Measurements from ENCODE around the gene HOMER3. TPM values are rescaled to one million over a fixed set of nuclear protein-coding genes. Genes with fewer than 3 reads are reported as not detected.
"Not testable (repeated sequence)": the region's sequence is repeated elsewhere in the genome, so short reads cannot be mapped to it uniquely, and the experiment has no call there.

Gene HOMER3
- total RNA-seq, 3 donors from 2014 or later, result 0.53 to 1.1 (median 0.79) TPM

DNA sequence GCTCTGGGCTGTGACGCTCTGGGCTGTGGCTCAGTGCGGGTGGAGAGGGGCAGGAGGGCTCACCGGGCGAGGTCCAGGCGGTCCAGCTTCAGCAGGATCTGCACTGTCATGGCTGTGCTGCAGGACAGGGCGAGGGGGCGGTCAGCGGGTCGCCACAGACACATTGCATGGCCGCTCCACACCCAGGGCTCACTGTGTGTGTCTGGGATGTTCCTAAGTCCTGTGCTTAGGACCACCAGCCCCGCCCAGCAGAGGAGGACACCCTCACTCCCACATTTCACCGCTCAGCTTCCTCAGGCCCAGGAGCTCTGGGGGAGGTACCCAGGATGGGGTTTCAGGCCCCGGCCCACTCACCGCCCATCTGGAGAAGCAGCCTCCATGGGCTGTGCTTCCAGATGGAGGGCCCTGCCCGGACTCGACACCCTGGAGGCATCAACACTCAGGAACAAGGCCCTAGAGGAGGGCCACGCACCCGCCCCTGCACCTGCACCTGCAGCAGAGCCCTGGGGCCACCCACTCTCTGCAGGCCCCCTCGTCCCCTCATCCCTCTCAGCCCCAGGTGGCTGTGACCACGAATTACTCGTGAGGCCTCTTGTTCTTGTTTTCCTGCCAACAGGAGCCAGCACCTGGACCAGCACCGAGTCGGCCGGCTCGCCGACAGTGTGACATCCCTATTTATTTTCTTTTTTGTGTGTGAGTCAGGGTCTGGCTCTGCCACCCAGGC is 35.3 kb downstream of the HOMER3 start:
- no peaks in the 10 kb centered on the region for H3K27me3 Mint-ChIP-seq (ENCODE audit: low read depth)
- no peak overlapping the region for H3K4me3 Mint-ChIP-seq
- DNase-seq (no peak), ATAC-seq (no peak)
- H3K36me3 Mint-ChIP-seq (ENCODE audit: insufficient read depth), result peaks cover 18% of the 10 kb centered on the region
- no peaks in the 10 kb centered on the region for H3K4me1 Mint-ChIP-seq (ENCODE audit: low read depth)
- no peaks in the 10 kb centered on the region for H3K9me3 Mint-ChIP-seq

DNA sequence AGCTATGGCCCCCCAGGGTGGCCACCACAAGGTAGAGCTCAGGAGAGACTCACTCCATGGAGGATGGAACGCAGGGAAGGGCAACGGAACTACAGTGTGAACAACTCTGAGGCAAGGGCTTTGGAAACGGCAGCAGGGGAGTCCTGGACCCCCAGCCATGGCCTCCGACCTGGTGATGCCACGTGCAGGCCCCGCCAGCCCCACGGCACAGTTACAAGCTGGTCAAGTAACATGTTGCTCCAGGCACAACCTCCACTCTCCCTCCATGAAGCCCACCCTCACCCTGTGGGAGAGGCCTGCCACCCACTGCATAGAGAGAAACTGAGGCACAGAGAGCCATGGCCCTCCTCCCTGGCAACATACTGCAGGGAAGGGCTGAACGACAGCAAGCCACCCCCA is 36.0 kb downstream of the HOMER3 start:
- no peak for ATAC-seq
- Mint-ChIP-seq H3K9me3 (no peaks in the 10 kb centered on the region), H3K27me3 (ENCODE audit: low read depth) (no peaks in the 10 kb centered on the region), H3K4me1 (ENCODE audit: low read depth) (no peaks in the 10 kb centered on the region), H3K4me3 (no peak overlapping the region), H3K36me3 (ENCODE audit: insufficient read depth) (peaks cover 21% of the 10 kb centered on the region)
- no peak for DNase-seq

DNA sequence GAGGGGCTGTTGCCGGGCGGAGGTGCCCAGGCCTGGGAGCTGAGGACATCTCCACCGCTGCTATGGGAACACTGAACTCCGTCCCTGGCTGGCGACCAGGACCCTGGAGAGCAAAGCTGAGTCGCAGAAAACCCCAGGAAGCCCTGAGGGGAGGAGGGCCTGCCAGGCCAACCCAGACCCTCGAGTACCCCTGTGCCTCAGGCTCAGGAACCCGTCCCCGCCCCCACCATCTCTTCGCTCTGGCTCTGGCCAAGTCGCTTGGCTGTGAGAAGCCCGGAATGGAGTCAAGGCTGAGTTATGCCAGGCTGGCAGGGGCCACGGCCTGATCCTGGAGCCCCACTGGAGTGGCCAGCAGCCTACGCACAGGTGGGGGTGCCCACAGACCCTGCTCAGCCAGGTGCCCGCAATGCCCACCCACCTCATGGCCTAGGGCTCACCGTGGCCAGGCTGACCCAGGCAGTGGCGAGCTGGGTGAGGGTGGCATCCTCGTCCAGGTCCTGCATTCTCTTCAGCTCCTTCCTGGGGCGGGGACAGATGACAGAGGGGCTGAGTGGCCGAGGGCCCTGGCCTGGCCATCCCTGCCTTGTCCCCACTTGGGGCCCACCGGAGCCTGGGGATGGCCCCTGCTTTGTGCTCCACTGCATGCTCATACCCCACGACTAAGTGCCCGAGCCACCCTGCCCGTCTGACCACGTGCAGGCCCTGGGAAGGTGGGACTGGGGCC is 36.5 kb downstream of the HOMER3 start:
- DNase-seq (no peak), ATAC-seq (no peak)
- Mint-ChIP-seq H3K27me3 (ENCODE audit: low read depth) (no peaks in the 10 kb centered on the region), H3K36me3 (ENCODE audit: insufficient read depth) (peaks cover 18% of the 10 kb centered on the region), H3K4me3 (no peak overlapping the region), H3K4me1 (ENCODE audit: low read depth) (no peaks in the 10 kb centered on the region), H3K9me3 (no peaks in the 10 kb centered on the region)

DNA sequence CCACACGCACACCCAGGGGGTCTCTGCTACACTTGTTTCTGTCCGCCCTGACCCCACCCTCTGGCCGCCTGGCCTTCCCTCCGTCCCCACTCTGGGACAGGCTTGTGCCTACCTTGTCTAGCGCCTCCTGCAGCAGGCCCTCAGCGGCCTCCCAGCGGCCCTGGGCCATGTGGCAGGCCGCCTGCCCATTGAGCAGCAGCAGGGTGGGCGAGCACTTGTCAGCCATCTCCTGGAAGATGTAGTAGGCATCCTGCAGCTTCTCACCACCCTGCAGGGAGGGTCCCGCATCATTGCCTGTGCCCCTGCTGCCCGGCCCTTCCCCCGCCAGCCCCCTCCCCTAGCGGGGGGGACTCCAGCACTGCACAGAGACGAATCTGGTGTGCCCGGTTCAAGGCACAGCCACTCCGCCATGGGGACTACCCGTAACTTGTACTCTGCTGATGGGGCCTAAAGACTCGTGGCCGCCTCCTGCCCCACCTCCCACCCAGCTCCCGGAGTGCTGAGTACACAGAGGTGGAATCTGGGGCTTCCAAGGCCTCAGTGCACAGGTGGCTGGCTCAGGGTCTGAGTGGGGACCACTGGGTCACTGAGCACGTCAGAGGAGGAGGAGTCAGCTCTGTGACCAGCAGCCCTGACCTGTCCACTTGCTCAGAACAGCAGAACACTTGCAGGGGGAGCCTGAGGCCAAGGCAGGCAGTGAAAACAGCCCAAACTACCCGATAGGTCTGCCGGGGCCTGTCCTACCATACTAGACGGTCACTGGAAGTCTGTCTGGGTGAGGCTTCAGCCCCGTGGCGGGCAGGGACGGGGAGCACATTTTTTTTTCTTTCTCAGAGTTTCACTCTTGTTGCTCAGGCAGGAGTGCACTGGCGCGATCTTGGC is 37.6 kb downstream of the HOMER3 start:
- H3K4me1 Mint-ChIP-seq (ENCODE audit: low read depth), result no peaks in the 10 kb centered on the region

DNA sequence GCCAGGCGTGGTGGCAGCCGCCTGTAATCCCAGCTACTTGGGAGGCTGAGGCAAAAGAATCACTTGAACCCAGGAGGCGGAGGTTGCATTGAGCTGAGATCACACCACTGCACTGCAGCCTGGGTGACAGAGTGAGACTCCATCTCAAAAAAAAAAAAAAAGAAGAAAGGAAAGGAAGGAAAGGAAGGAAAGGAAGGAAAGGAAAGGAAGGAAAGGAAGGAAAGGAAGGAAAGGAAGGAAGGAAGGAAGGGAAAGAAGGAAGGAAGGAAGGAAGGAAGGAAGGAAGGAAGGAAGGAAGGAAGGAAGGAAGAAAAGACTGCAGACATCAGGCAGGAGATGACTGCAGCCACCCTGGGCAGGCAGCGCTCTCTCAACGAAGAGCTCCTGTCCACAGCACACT is 38.5 kb downstream of the HOMER3 start:
- not testable (repeated sequence) for H3K4me1 Mint-ChIP-seq (ENCODE audit: low read depth); H3K4me3 Mint-ChIP-seq; ATAC-seq; H3K9me3 Mint-ChIP-seq; DNase-seq; H3K27me3 Mint-ChIP-seq (ENCODE audit: low read depth)
- peaks cover 17% of the 10 kb centered on the region for H3K36me3 Mint-ChIP-seq (ENCODE audit: insufficient read depth)

More for the DNA sequence above, 37.6 kb downstream of the HOMER3 start:
- Mint-ChIP-seq H3K9me3 (no peaks in the 10 kb centered on the region), H3K27me3 (ENCODE audit: low read depth) (no peaks in the 10 kb centered on the region), H3K36me3 (ENCODE audit: insufficient read depth) (peaks cover 17% of the 10 kb centered on the region), H3K4me3 (no peak overlapping the region)
- DNase-seq (no peak), ATAC-seq (no peak)

DNA sequence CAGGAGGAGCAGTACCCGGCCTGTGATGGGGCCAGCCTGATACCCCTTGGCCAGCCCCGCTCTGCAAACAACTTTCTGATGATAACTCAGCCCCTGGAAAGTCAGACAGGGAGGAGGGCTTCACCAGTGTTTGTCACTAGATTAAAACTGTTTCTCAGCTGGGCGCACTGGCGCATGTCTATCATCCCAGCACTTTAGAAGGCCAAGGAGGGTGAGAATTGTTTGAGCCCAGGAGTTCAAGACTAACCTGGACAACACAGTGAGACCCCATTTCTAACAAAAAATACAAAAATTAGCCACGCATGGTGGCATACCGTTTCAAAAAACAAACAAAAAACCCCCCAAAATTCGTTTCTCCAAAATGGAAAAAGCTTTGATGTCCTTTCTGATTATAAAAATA is 39.5 kb downstream of the HOMER3 start:
- Mint-ChIP-seq H3K27me3 (ENCODE audit: low read depth) (peaks cover 13% of the 10 kb centered on the region), H3K4me1 (ENCODE audit: low read depth) (peaks cover 6% of the 10 kb centered on the region), H3K9me3 (no peaks in the 10 kb centered on the region), H3K36me3 (ENCODE audit: insufficient read depth) (peaks cover 17% of the 10 kb centered on the region), H3K4me3 (no peak overlapping the region)
- ATAC-seq, result no peak
- no peak for DNase-seq

DNA sequence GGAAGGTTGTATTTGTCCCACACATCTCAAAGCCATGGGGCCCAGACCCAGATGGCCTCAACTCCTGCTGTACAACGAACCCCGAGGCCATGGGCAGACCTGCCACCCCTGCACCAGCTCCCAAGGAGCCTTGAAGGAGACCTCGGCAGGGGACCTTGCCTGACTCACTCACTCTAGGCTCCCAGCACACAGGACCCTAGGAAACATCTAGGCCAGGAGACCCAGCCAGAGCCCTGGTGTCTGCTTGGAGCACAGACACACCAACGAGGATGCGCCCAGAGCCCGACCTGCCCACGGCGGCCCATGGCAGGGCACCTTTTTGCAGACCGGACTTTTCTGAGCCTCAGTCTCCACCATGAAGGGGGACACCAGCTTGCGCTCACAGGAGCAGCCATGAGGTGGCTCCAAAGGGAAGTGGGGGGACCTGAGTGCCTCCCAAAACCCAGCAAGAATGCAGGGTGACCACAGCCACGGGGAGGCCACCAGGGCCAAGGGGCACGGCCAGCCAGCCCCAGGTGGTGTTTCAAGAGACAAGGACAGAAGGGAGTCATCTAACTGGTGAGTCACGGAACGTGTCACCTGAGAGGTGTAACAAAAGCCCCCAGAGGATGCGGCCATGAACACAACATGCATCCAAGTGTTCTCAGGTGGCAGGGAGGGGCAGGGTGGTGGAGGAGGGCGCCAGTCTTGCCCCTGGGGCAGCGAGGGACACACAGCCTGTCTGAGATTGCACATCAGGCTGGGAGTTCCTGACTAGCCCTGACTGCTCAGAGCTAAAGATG is 40.1 kb downstream of the HOMER3 start:
- DNase-seq, result no peak
- no peak for ATAC-seq
- Mint-ChIP-seq H3K36me3 (ENCODE audit: insufficient read depth) (peaks cover 14% of the 10 kb centered on the region), H3K4me1 (ENCODE audit: low read depth) (peaks cover 7% of the 10 kb centered on the region), H3K9me3 (no peaks in the 10 kb centered on the region), H3K27me3 (ENCODE audit: low read depth) (peaks cover 15% of the 10 kb centered on the region), H3K4me3 (no peak overlapping the region)

DNA sequence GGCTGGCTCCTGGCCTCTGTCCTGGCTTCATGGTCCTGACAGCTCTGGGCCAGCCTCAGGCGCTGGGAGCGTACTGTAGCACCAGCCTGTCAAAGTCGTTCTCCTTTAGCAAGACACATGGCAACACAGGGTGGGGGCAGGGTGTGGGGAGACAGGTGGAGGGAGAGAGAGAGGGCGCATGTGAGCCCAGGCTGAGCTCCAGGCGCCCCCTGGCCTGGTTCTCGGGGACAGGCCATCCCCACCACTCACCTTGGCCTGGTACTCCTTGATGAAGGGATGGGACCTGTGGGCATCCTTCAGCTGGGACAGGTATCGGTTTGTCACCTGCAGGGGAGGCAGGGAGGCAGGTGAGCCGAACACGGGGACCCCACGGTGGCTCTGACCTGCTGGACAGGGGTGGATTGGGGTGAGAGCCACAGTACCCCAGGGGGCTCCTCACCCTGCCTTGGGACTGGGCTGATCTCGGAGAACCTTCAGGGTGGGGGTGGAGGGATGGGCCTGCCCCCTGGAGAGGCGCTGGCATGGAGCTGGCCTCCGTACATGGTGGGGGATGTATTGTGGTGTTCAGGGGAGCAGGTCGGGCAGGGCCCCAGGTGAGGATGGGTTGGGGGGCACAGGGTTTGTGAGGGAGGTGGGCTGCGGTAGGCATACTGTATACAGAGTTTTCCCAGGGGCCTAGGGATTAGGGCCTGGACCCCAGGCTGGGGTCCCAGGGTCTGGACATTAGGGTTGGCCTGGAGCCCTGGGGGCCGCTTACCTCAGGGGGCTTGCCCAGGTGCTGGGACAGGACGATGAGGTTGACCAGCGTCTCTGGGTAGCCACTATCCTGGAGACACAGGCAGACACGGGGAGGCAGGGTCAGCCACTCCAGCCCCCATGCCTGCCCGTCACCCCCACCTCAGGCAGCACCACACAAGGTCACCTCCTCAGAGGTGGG is 41.1 kb downstream of the HOMER3 start:
- H3K27me3 Mint-ChIP-seq (ENCODE audit: low read depth), result peaks cover 18% of the 10 kb centered on the region
- no peak for DNase-seq
- H3K9me3 Mint-ChIP-seq, result no peaks in the 10 kb centered on the region
- ATAC-seq, result no peak
- H3K4me1 Mint-ChIP-seq (ENCODE audit: low read depth), result peaks cover 9% of the 10 kb centered on the region
- no peak overlapping the region for H3K4me3 Mint-ChIP-seq
- H3K36me3 Mint-ChIP-seq (ENCODE audit: insufficient read depth), result peaks cover 4% of the 10 kb centered on the region

DNA sequence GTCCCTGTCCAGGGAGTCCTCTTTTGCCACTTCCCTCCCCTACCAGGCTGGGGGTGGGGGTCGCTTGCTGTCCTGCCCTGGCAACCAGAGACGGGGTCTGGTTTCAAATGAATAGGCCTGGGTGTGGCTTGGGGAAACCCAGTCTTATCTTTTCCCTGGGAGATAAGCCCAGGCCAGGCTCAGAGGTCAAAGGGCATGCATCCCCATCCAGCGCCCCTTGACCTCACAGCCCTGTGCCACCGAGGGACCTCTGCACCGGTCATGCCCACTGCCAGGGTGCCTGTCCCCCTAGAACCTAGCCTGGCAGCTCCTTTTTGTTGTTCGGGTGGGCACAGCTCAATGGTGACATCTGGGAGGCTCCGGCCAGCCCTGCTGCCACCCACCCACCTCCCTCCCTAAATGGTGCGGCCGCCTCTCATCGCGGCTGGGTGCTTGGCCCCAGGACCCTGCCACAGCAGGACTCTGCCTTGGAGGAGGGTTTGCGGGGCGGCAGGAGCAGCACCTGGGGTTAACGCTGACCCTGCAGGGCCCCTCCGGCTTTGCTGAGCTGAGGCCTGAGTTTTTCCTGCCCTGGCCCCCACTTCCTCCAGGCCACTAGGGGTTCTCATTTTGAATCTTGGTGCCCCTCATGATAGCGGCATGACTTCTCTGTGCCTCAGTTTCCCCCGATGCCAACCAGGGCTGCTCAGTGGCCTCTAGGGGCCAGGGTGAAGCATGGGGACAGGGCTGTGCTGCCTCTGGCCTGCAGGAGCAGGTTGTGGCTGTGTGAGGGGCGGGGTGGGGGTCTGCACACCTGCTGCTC is 42.2 kb downstream of the HOMER3 start:
- peaks cover 4% of the 10 kb centered on the region for H3K36me3 Mint-ChIP-seq (ENCODE audit: insufficient read depth)
- ATAC-seq, result no peak

DNA sequence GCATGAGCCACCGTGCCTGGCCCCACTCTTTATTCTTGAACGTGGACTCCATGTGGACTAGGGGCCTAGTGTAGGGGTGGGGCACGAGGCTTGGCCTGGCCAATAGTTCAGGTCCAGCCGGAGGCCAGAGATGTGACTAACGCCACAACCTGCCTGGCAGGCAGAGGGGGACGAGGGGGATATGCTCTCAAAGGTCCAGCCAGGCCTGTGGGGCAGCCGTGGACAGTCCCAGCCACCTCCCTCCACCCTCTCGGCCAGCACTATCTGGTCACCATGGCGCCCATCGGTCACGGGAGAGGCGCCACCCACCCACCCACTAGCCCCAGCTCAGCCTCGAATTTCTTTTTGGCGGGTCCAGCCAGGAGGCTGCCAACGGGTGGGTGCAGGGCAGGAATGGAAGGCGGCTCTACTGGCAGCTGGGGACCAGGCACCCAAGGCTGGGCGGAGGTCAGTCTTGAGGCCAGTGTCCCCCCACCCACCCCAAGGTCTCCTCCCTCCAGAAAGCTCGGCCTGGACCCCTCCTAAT is 42.9 kb downstream of the HOMER3 start:
- ATAC-seq (no peak), DNase-seq (no peak)
- Mint-ChIP-seq H3K27me3 (ENCODE audit: low read depth) (peaks cover 27% of the 10 kb centered on the region), H3K4me1 (ENCODE audit: low read depth) (peaks cover 9% of the 10 kb centered on the region), H3K9me3 (no peaks in the 10 kb centered on the region), H3K4me3 (no peak overlapping the region), H3K36me3 (ENCODE audit: insufficient read depth) (peaks cover 4% of the 10 kb centered on the region)

More for the DNA sequence above, 42.2 kb downstream of the HOMER3 start:
- Mint-ChIP-seq H3K9me3 (no peaks in the 10 kb centered on the region), H3K4me3 (no peak overlapping the region), H3K27me3 (ENCODE audit: low read depth) (peaks cover 23% of the 10 kb centered on the region), H3K4me1 (ENCODE audit: low read depth) (peaks cover 9% of the 10 kb centered on the region)
- no peak for DNase-seq

DNA sequence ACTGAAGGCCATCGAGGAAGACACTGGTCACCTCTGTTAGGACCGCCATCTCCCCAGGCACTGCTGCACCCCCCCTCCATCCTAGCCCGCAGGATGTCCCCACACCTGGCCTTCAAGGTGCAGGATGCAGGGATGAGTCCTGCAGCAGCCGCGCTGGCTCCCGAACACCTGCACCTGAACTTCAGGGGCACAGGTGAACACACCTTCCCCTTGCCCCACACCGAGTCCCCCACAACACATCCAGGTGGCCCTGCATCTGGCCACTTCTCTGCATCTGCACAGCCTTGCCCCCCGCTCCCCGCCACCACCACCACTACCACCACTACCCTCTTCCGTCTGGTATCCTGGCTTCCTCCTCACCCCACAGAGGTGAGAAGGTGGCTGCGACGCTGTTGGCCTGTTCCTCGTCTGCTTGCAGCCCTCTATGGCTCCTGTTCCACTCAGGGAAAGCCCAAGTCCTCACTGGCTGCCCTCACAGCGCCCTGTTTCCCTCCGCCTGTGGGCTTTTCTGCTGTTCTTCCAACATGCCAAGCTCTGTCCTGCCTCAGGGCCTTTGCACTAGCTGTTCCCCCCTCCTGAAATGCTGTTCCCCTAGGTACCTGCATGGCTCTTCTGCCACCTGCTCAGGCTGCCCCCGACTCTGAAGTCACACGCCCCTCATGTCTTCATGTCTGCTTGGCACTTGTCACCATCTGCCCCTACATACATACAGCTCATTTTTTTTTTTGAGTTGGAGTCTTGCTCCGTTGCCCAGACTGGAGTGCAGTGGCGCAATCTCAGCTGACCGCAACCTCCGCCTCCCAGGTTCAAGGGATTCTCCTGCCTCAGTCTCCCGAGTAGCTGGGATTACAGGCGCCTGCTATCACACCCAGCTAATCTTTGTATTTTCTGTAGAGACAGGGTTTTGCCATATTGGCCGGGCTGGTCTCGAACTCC is 43.7 kb downstream of the HOMER3 start:
- ATAC-seq (no peak), DNase-seq (no peak)
- Mint-ChIP-seq H3K4me3 (peak overlapping the region; percentile 22), H3K4me1 (ENCODE audit: low read depth) (peaks cover 9% of the 10 kb centered on the region), H3K27me3 (ENCODE audit: low read depth) (peaks cover 27% of the 10 kb centered on the region), H3K9me3 (no peaks in the 10 kb centered on the region), H3K36me3 (ENCODE audit: insufficient read depth) (peaks cover 4% of the 10 kb centered on the region)
